GM11168 (cell line): ENCODE results near the gene MS4A15.
"Not testable (repeated sequence)": the region's sequence is repeated elsewhere in the genome, so short reads cannot be mapped to it uniquely, and the experiment has no call there.

Experiments used
- in situ Hi-C: fragments of 300-500 bp; cut with MboI; formaldehyde crosslinking; loops from one replicate; pipeline ENCODE4 v1.12.0; 2022; ENCODE audit warnings: low sequenced_read_pairs; ENCODE audit not compliant: unreplicated experiment

Gene MS4A15

GRCh38 chr11:60795291-60795690, 38.6 kb downstream of the MS4A15 start:
- in situ Hi-C loops, result no loop called here

DNA sequence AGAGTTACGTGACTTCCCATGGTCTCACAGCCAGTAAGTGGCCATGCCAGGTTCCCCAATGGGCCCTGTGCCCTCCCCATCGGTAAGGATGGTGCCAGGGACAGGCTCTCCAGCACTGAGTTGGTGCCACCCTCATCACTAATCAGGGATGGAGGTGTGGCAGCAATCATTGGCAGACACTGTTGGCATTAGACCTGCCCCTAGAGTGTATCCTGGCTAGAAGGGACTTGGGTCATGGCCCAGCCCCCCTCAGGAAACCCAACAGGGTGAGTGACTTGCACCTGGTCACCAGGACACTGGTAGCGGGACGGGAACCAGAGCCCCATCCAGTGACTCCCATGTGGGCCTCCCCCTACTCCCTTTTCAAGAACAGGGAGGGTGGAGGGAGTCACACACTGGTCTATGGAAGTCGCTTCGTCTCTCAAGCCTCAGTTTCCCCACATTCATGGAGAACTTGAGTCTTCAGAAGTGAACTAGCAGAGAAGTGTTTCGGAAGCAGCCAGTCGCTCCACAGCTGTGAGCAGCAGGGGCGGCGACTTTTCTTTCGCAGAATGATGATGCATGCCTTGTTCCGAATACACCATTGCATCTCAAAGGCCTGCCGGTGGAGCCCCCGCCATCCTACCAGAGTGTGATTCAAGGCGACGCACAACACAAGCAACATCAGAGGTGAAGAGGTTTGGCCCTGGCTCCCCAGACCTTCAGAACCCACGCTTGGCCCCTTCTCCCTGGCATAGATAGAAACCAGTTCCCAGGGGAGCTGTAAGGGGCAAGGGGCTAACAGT, 41.4 kb downstream of the MS4A15 start:
- in situ Hi-C loops, result no loop called here

- in situ Hi-C loops, result no loop called here
Observed at GRCh38 chr11:60798631-60799030, 42.0 kb downstream of the MS4A15 start.

- in situ Hi-C loops, result no loop called here
Observed at GRCh38 chr11:60801194-60801593, 44.5 kb downstream of the MS4A15 start.

DNA sequence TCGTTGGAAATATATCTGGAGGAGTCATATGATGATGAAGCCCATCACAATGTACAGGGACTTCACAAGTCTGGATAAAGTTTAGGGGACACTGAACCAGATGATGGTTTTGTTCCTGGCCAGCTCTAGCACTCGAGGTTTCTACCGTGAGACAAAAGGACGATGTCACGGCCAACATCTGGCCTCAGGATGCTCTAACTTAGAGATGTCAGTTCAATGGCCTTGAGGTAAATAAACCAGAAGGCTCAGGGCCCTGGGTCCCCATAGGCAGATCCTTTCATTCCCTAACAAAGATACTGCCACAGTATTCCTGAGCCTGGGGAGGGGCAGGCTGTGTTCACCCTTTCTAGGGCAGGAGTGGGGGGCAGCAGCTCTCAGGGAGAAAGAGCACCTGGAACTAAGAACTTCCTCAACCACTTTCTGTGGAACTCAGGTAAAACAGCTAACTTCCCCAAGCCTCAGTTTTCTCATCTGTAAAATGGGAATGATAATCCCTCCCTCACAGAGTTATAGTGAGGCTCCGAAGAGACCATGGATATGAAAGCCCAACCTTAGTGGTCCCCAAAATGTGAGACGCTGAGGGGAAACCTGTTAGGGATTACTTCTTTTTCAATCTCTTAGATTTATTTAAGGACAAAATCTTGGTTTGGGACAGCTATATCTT, 46.7 kb downstream of the MS4A15 start:
- in situ Hi-C loops, result no loop called here

DNA sequence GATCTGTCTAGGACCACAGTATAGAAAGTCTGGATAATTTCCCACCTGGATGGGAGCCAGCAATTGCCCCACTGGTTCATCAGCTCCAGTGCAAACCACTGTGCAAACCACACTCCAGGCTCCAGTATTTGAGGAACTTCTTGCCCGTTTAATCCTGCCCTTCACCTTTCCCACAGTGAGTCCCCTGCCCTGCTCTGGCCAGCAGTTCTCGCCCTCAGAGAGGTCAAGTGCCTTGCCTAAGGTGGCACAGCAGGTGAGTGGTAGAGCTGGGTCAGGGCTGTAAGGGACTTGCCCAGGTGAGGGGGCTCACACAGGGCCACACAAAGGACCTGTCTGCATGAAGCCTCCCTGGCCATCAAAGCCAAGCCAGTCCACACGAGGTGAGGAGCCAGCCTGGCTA, 52.6 kb downstream of the MS4A15 start:
- in situ Hi-C loops, result no loop called here

DNA sequence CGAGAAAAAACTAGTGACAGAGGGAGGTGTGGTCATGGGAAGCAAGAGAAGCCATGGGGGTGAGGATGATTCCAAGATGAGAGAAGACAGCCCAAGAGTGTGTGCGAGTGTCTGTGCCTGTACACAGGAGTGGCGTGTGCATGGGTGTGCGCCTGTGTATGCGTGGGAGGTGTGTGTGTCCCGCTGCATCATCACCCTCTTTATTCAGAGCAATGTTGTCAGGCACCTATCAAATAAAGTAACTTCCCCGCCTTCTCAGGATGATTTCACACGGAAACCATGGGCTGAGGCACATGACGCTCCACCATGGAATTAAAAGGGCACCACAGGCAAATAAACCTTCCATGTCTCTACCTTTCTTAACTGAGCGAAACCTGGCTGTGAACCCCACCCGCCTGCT, 53.0 kb downstream of the MS4A15 start:
- in situ Hi-C loops, result no loop called here

DNA sequence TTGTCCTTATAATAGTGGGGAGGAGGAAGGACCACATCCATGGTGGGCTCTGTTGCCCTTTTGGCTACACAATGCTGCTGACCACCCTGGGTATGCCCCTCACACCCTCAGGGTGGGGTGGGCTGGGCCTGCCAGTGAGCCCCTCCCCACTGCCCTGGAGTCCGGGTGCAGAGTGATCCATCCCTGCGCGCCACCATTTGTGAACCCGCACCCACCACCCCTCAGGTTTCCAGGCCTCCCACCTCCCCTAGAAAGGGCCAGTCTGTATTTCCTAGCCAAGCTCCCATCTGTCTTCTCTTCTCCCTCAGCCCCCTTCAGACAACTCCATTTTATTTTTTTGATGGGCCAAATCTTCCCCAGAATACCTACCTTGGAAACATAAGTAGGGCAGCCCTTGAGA, 53.5 kb downstream of the MS4A15 start:
- in situ Hi-C loops, result no loop called here

DNA sequence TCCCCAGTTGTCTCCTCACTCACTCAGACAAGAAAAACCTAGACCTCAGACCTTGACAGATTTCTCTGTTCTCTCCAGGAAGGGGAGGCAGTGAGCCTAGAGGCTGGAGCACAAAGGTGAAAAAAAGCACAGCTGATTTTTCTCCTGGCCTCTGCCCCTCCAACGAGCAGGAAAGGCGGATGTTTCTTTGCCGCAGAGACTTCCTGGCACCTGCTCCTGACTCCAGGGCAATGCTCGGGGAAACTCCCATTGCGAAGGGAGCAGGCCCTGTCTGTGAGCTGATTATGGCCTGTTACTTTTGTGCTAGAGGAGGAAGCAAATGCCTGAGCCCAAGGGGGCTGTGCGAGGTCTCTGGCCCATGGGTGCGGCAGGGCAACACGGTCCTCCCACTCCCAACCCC, 53.9 kb downstream of the MS4A15 start:
- in situ Hi-C loops, result no loop called here

GRCh38 chr11:60813324-60813723, 56.7 kb downstream of the MS4A15 start:
- in situ Hi-C loops, result no loop called here

- in situ Hi-C loops, result no loop called here
Observed at GRCh38 chr11:60814112-60814511, 57.4 kb downstream of the MS4A15 start.

- in situ Hi-C loops, result no loop called here
Observed at GRCh38 chr11:60816590-60817157, 60.0 kb downstream of the MS4A15 start.

DNA sequence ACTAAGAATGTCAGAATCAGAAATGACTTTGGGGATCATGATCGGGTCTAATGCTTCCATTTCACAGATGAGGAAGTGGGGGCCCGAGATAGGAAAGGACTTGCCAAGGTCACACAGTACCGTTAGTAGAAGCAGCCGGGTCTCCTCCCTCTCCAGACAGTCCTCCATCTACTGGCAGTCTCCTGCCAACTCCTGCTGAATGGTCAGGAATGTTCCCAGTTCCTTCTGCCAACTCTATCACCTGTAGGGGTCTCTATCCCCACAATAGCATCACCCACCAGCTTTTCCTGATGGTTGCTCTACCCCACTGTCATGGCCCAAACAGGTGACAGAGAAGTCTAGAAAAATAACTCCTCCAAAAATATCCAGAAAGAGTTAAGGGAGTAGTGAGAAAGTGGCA, 61.4 kb downstream of the MS4A15 start:
- in situ Hi-C loops, result no loop called here

- in situ Hi-C loops, result no loop called here
Observed at GRCh38 chr11:60821827-60822599, 65.3 kb downstream of the MS4A15 start.

- in situ Hi-C loops, result not testable (repeated sequence)
Observed at GRCh38 chr11:60823745-60824306, 67.2 kb downstream of the MS4A15 start.

- in situ Hi-C loops, result no loop called here
Observed at GRCh38 chr11:60825118-60825517, 68.5 kb downstream of the MS4A15 start.

- in situ Hi-C loops, result no loop called here
Observed at GRCh38 chr11:60825790-60826189, 69.1 kb downstream of the MS4A15 start.
